H1 (cell line): ENCODE results near the gene GNS. TPM values are rescaled to one million over a fixed set of nuclear protein-coding genes. Genes with fewer than 3 reads are reported as not detected.

Experiments
- CTCF ChIA-PET: fragments of 300-600 bp; sonication (Branson Sonifier 250); formaldehyde crosslinking; loops from one replicate; lab custom pipeline; 2021; ENCODE audit not compliant: partially characterized antibody; lab: Charles Lee
- POLR2A ChIA-PET: fragments of 300-600 bp; sonication (Branson Sonifier 250); formaldehyde crosslinking; loops from one replicate; lab custom pipeline; 2021; ENCODE audit warnings: inconsistent platforms; ENCODE audit not compliant: partially characterized antibody; lab: Charles Lee
- DNase-seq, 2 experiments: peaks; one replicate each; pipeline versions ENCODE4 v3.0.0 to v3.0.0-alpha.2; 2010 to 2022; ENCODE audit warnings: low spot score in 2 of 2, low read depth in 1 of 2, mixed read lengths in 1 of 2
- FAIRE-seq: peaks from 2 replicates; lab custom pipeline; 2011; peaks lifted over from hg19 to GRCh38; lab: Jason Lieb, UNC
- H2AFZ ChIP-seq: 2 replicates; pipeline ENCODE4 v1.8.1; 2012; ENCODE audit warnings: low read length, inconsistent platforms
- H2AK5ac ChIP-seq: 2 replicates; pipeline ENCODE4 v1.6.1; 2013; ENCODE audit warnings: low read depth, low read length
- H2BK120ac ChIP-seq: replicated peaks from 2 replicates; pipeline ENCODE3; 2013; ENCODE audit warnings: low read depth, low read length, inconsistent platforms
- H2BK12ac ChIP-seq: 2 replicates; pipeline ENCODE4 v1.6.1; 2013; ENCODE audit warnings: low read depth, low read length
- H2BK15ac ChIP-seq: 2 replicates; pipeline ENCODE4 v1.6.1; 2013; ENCODE audit warnings: low read length
- H2BK20ac ChIP-seq: 2 replicates; pipeline ENCODE4 v1.6.1; 2013; ENCODE audit warnings: low read length
- H2BK5ac ChIP-seq: 2 replicates; pipeline ENCODE4 v1.6.1; 2013; ENCODE audit warnings: low read depth, low read length
- H3K14ac ChIP-seq: 2 replicates; pipeline ENCODE4 v1.6.1; 2013; ENCODE audit warnings: inconsistent platforms; ENCODE audit not compliant: insufficient read length
- H3K18ac ChIP-seq: 2 replicates; pipeline ENCODE4 v1.6.1; 2013; ENCODE audit warnings: low read length; ENCODE audit errors: extremely low read depth
- H3K23ac ChIP-seq: 2 replicates; pipeline ENCODE4 v1.6.1; 2013; ENCODE audit warnings: inconsistent platforms; ENCODE audit not compliant: insufficient read length
- H3K23me2 ChIP-seq: 2 replicates; pipeline ENCODE4 v1.6.1; 2013; ENCODE audit warnings: low read depth, low read length
- H3K27ac ChIP-seq: 2 replicates; pipeline ENCODE4 v1.6.1; 2011; ENCODE audit warnings: low read depth, low read length, inconsistent platforms
- H3K27me3 ChIP-seq, 4 experiments: replicated peaks in 1 of 4; 1 replicate in 1 of 4; 2 replicates in 3 of 4; pipeline versions ENCODE4 v1.6.1 to v1.8.1; 2011 to 2013; ENCODE audit warnings: low read length in 3 of 4, mild to moderate bottlenecking in 3 of 4, inconsistent platforms in 2 of 4, mixed read lengths in 2 of 4, moderate library complexity in 1 of 4; ENCODE audit not compliant: control insufficient read depth in 3 of 4, insufficient read depth in 3 of 4; ENCODE audit errors: extremely low read depth in 1 of 4
- H3K36me3 ChIP-seq, 4 experiments: 2 replicates each; pipeline versions ENCODE4 v1.6.1 to v1.8.1; 2011 to 2013; ENCODE audit warnings: mild to moderate bottlenecking in 4 of 4, low read length in 3 of 4, moderate library complexity in 2 of 4, control low read depth in 1 of 4, inconsistent platforms in 1 of 4; ENCODE audit not compliant: insufficient read depth in 4 of 4, control insufficient read depth in 2 of 4
- H3K4ac ChIP-seq: replicated peaks from 2 replicates; pipeline ENCODE3; 2013; ENCODE audit warnings: low read length, low read depth, mixed read lengths, inconsistent platforms; ENCODE audit not compliant: insufficient read length
- H3K4me1 ChIP-seq, 4 experiments: replicated peaks in 1 of 4; 1 replicate in 1 of 4; 2 replicates in 3 of 4; pipeline versions ENCODE4 v1.6.1 to v1.8.1; 2011 to 2013; ENCODE audit warnings: low read length in 3 of 4, inconsistent platforms in 2 of 4, mixed read lengths in 1 of 4; ENCODE audit not compliant: insufficient read depth in 4 of 4, control insufficient read depth in 3 of 4
- H3K4me2 ChIP-seq, 2 experiments: 2 replicates each; pipeline versions ENCODE4 v1.6.1 to v1.8.1; 2011 to 2013; ENCODE audit warnings: low read depth in 2 of 2, low read length in 2 of 2, control low read depth in 1 of 2, inconsistent platforms in 1 of 2, mild to moderate bottlenecking in 1 of 2; ENCODE audit not compliant: insufficient read depth in 1 of 2
- H3K4me3 ChIP-seq, 4 experiments: fragments of 200-600, 300-600 bp in 1 of 4; sonication (generic), shearing (Covaris generic), sonication (Bioruptor Twin) in 1 of 4; 2 replicates each; pipeline versions ENCODE4 v1.5.1 to v1.8.1; 2011 to 2016; ENCODE audit warnings: low read length in 4 of 4, low read depth in 3 of 4, control low read depth in 2 of 4, inconsistent platforms in 2 of 4, mild to moderate bottlenecking in 2 of 4, mixed read lengths in 1 of 4, moderate library complexity in 1 of 4; ENCODE audit not compliant: insufficient read depth in 2 of 4; ENCODE audit errors: extremely low read depth in 1 of 4
- H3K56ac ChIP-seq: replicated peaks from 2 replicates; pipeline ENCODE3; 2013; ENCODE audit warnings: low read depth, mild to moderate bottlenecking, mixed read lengths, low read length, inconsistent platforms; ENCODE audit not compliant: insufficient read length
- H3K79me1 ChIP-seq: 2 replicates; pipeline ENCODE4 v1.6.1; 2013; ENCODE audit warnings: low read depth, low read length, control low read depth
- H3K79me2 ChIP-seq, 2 experiments: 2 replicates each; pipeline versions ENCODE4 v1.6.1 to v1.8.1; 2012 to 2013; ENCODE audit warnings: low read length in 2 of 2, mild to moderate bottlenecking in 2 of 2, inconsistent platforms in 1 of 2; ENCODE audit not compliant: insufficient read depth in 2 of 2, control insufficient read depth in 1 of 2
- H3K9ac ChIP-seq, 4 experiments: replicated peaks in 1 of 4; 1 replicate in 1 of 4; 2 replicates in 3 of 4; pipeline versions ENCODE4 v1.6.1 to v1.8.1; 2011 to 2013; ENCODE audit warnings: low read depth in 3 of 4, low read length in 3 of 4, control low read depth in 2 of 4, mild to moderate bottlenecking in 2 of 4, moderate library complexity in 2 of 4, inconsistent platforms in 1 of 4; ENCODE audit errors: extremely low read depth in 1 of 4
- H3K9me3 ChIP-seq, 2 experiments: 2 replicates each; pipeline versions ENCODE4 v1.6.1 to v1.8.1; 2012 to 2013; ENCODE audit warnings: mild to moderate bottlenecking in 2 of 2, moderate library complexity in 2 of 2, control low read depth in 1 of 2, inconsistent platforms in 1 of 2, low read depth in 1 of 2, low read length in 1 of 2, mixed read lengths in 1 of 2; ENCODE audit not compliant: insufficient read depth in 2 of 2
- H4K20me1 ChIP-seq, 2 experiments: replicated peaks in 1 of 2; 2 replicates each; pipeline versions ENCODE3 to v1.8.1; 2011 to 2013; ENCODE audit warnings: inconsistent platforms in 2 of 2, low read length in 2 of 2, mild to moderate bottlenecking in 1 of 2; ENCODE audit not compliant: insufficient read depth in 2 of 2, control insufficient read depth in 1 of 2
- H4K5ac ChIP-seq: 2 replicates; pipeline ENCODE4 v1.6.1; 2013; ENCODE audit warnings: low read length, low read depth, mixed read lengths, inconsistent platforms; ENCODE audit not compliant: insufficient read length
- H4K8ac ChIP-seq: 2 replicates; pipeline ENCODE4 v1.8.0; 2013; ENCODE audit warnings: mild to moderate bottlenecking, moderate library complexity, low read length, inconsistent platforms; ENCODE audit not compliant: insufficient read depth; ENCODE audit errors: extremely low read depth
- H4K91ac ChIP-seq: replicated peaks from 2 replicates; pipeline ENCODE3; 2013; ENCODE audit warnings: low read length, mixed read lengths, inconsistent platforms; ENCODE audit not compliant: insufficient read length
- SAP30 ChIP-seq: fragments of 300-600 bp; sonication (generic); IDR thresholded peaks from 2 replicates; pipeline ENCODE4 v1.7.1; 2012; ENCODE audit warnings: low read length, moderate library complexity, mild to moderate bottlenecking, inconsistent platforms; ENCODE audit not compliant: insufficient read depth, insufficient replicate concordance
- WGBS, 2 experiments: shearing (Covaris generic) in 1 of 2; methylation state at CpG; one replicate each; pipeline versions ENCODE4 v1.1.6 to v1.1.7; 2013 to 2015; ENCODE audit warnings: low lambda C conversion rate in 2 of 2, mixed read lengths in 2 of 2, inconsistent platforms in 1 of 2, low coverage in 1 of 2, missing lambda C conversion rate in 1 of 2; ENCODE audit not compliant: insufficient replicate concordance in 2 of 2, insufficient coverage in 1 of 2, insufficient read length in 1 of 2; ENCODE audit errors: extremely low coverage in 1 of 2, missing lambda C conversion rate in 1 of 2; 5-methylcytosine and 5-hydroxymethylcytosine counted together
- polyA plus RNA-seq, 7 experiments: library from polyadenylated mRNA; depleted of rRNA in 3 of 7; stranded (reverse) in 5 of 7; unstranded in 2 of 7; fragments of >200 nt in 5 of 7; fragments of 200-250 nt in 2 of 7; gene quantifications; 1 replicate in 5 of 7; 2 replicates in 1 of 7; 4 replicates in 1 of 7; pipeline versions ENCODE4 v1.2.1 to v1.2.3, GENCODE V29; 2011 to 2013; ENCODE audit warnings: missing spikeins in 2 of 7, mixed read lengths in 2 of 7
- total RNA-seq: library from RNA; stranded (reverse); fragmentation: NEBNext Ultra II Directional; extraction: Animal tissue kit (Norgen Biotek cat#: 25700); gene quantifications from 2 replicates; pipeline ENCODE4 v1.2.1, GENCODE V29; 2021

Gene GNS
- total and polyA plus RNA-seq, 2 of the 8 experiments (the other 6 are each of a cell fraction or from before 2014, with no cell fraction given) = 16.0 to 28.5 TPM

- no peak overlapping the region for H2BK5ac ChIP-seq
- no peak overlapping the region for H2BK20ac ChIP-seq
- no peaks in the 10 kb centered on the region for H3K23me2 ChIP-seq
- H3K4me2 ChIP-seq = no peak overlapping the region
- H3K4ac ChIP-seq = no peak overlapping the region
- H3K23ac ChIP-seq = no peak overlapping the region
- no peak overlapping the region for H4K5ac ChIP-seq
- no peaks in the 10 kb centered on the region for H3K36me3 ChIP-seq
- no peak overlapping the region for H2BK120ac ChIP-seq
- no peak overlapping the region for H4K91ac ChIP-seq
- H2AK5ac ChIP-seq = 0 out of 2 replicates have a peak overlapping the region, but pooled peaks have one; percentile 29
- H3K27ac ChIP-seq = no peak overlapping the region
- DNase-seq (no peak), FAIRE-seq (no peak)
- TF ChIP-seq SAP30 = no peak
- H3K79me2 ChIP-seq = peaks cover 11 to 83% of the 10 kb centered on the region in 2 experiments; a peak in 3 of 4 replicates
- no peak overlapping the region for H2BK15ac ChIP-seq
- H3K9ac ChIP-seq = no peak overlapping the region
- no peaks in the 10 kb centered on the region for H3K9me3 ChIP-seq
- H4K20me1 ChIP-seq = peaks cover 2 to 8% of the 10 kb centered on the region in 2 experiments
- no peak overlapping the region for H3K4me3 ChIP-seq
- H3K4me1 ChIP-seq = peaks cover 10 to 32% (median 29%) of the 10 kb centered on the region in 4 experiments
- no peak overlapping the region for H3K14ac ChIP-seq
- H3K79me1 ChIP-seq = peaks cover 10% of the 10 kb centered on the region; the same call in 1 of the 2 replicates
- ChIA-PET POLR2A (interaction anchor here (1.7 kb wide), 2 partner anchors 10 to 64 kb away, joined by 6 read pairs; partner anchors contain the start of gene RASSF3), CTCF (interaction anchor here (1.6 kb wide), 1 partner anchor 90 kb away, joined by 3 read pairs; no protein-coding TSS in a partner anchor)
- no peak overlapping the region for H3K56ac ChIP-seq
- H3K18ac ChIP-seq = no peak overlapping the region
- no peaks in the 10 kb centered on the region for H3K27me3 ChIP-seq
- no peak overlapping the region for H4K8ac ChIP-seq
- no peak overlapping the region for H2BK12ac ChIP-seq
- 83% methylated on average over 8 of the region's 8 CpGs; no CpG with 5 or more reads in 1 of the 2 experiments for WGBS, 2 experiments
- no peak overlapping the region for H2AFZ ChIP-seq
Measured at GRCh38 chr12:64672925-64673409, 86.2 kb downstream of the GNS start.
